ENCODE results near the gene RABGAP1. TPM values are rescaled to one million over a fixed set of nuclear protein-coding genes. Genes with fewer than 3 reads are reported as not detected.

RABGAP1 gene
- total RNA-seq, 1 experiment from 2014 or later, result 95.8 TPM

- intact Hi-C loops (cut with micrococcal nuclease; ENCODE audit: unreplicated experiment), result no loop called here
- POLR2A ChIA-PET (ENCODE audit: unreplicated experiment), result interaction anchor here (0.6 kb wide), 1 partner anchor 1011 kb away, joined by 4 read pairs; no protein-coding TSS in a partner anchor
- no peak overlapping the region for H3K4me2 ChIP-seq
Measured at GRCh38 chr9:123090198-123090896, 149.5 kb downstream of the RABGAP1 start.

GRCh38 chr9:123090956-123091355 lies 150.1 kb downstream of the RABGAP1 start:
- DNase-seq, result no peak
- Histone ChIP-seq H3K4me3 (no peak overlapping the region), H3K9me3 (ENCODE audit: insufficient read depth, low read depth) (no peaks in the 10 kb centered on the region), H3F3A (ENCODE audit: insufficient read depth, low read depth) (no peaks in the 10 kb centered on the region), H3K4me2 (no peak overlapping the region), H3K27me3 (ENCODE audit: insufficient read depth, low read depth) (no peaks in the 10 kb centered on the region), H2AFZ (no peak overlapping the region), H4K20me1 (ENCODE audit: insufficient read depth) (no peaks in the 10 kb centered on the region; the same call in 1 of the 2 replicates), H3K36me3 (ENCODE audit: low read depth) (peaks cover 17% of the 10 kb centered on the region), H3K79me2 (ENCODE audit: low read depth) (no peaks in the 10 kb centered on the region), H3K4me1 (replicated peaks; ENCODE audit: insufficient read depth) (no peaks in the 10 kb centered on the region), H3K9me2 (ENCODE audit: insufficient read depth) (no peaks in the 10 kb centered on the region), H3K27ac (no peak overlapping the region)
- BruUV-seq (replicated peaks), result no TSS peak
- intact Hi-C loops (cut with micrococcal nuclease; ENCODE audit: unreplicated experiment), result no loop called here
- TF ChIP-seq CTCF (conservative IDR thresholded peaks at IDR 0.05), result no peak
- TF ChIP-seq EZH2 (IDR thresholded peaks at IDR 0.05; ENCODE audit: low read depth), result no peak
- ChIA-PET CTCF (no interaction called here), POLR2A (ENCODE audit: unreplicated experiment) (no interaction called here)

More at GRCh38 chr9:123090198-123090896, 149.5 kb downstream of the RABGAP1 start:
- Histone ChIP-seq H3K36me3 (ENCODE audit: low read depth) (peaks cover 12% of the 10 kb centered on the region), H3K9me3 (ENCODE audit: insufficient read depth, low read depth) (no peaks in the 10 kb centered on the region), H3K4me1 (replicated peaks; ENCODE audit: insufficient read depth) (no peaks in the 10 kb centered on the region), H3K27me3 (ENCODE audit: insufficient read depth, low read depth) (no peaks in the 10 kb centered on the region), H3K27ac (no peak overlapping the region), H3K79me2 (ENCODE audit: low read depth) (no peaks in the 10 kb centered on the region), H3K9me2 (ENCODE audit: insufficient read depth) (no peaks in the 10 kb centered on the region), H2AFZ (no peak overlapping the region), H3F3A (ENCODE audit: insufficient read depth, low read depth) (no peaks in the 10 kb centered on the region), H4K20me1 (ENCODE audit: insufficient read depth) (no peaks in the 10 kb centered on the region; the same call in 1 of the 2 replicates), H3K4me3 (no peak overlapping the region)
- CTCF ChIA-PET, result interaction anchor here (0.6 kb wide), 1 partner anchor 9 kb away, joined by 3 read pairs; no protein-coding TSS in a partner anchor
- TF ChIP-seq EZH2 (IDR thresholded peaks at IDR 0.05; ENCODE audit: low read depth), result no peak
- no peak for DNase-seq
- no TSS peak for BruUV-seq (replicated peaks)

- Histone ChIP-seq H3K9me3 (ENCODE audit: insufficient read depth, low read depth) (no peaks in the 10 kb centered on the region), H3K36me3 (ENCODE audit: low read depth) (peaks cover 22% of the 10 kb centered on the region), H3K4me3 (no peak overlapping the region), H2AFZ (no peak overlapping the region), H3K4me2 (no peak overlapping the region), H3F3A (ENCODE audit: insufficient read depth, low read depth) (no peaks in the 10 kb centered on the region), H3K27me3 (ENCODE audit: insufficient read depth, low read depth) (no peaks in the 10 kb centered on the region), H3K79me2 (ENCODE audit: low read depth) (no peaks in the 10 kb centered on the region), H4K20me1 (ENCODE audit: insufficient read depth) (no peaks in the 10 kb centered on the region; the same call in 1 of the 2 replicates), H3K9me2 (ENCODE audit: insufficient read depth) (no peaks in the 10 kb centered on the region), H3K27ac (no peak overlapping the region), H3K4me1 (replicated peaks; ENCODE audit: insufficient read depth) (no peaks in the 10 kb centered on the region)
- intact Hi-C loops (cut with micrococcal nuclease; ENCODE audit: unreplicated experiment), result no loop called here
- POLR2A ChIA-PET (ENCODE audit: unreplicated experiment), result no interaction called here
- CTCF ChIA-PET, result no interaction called here
- peak; percentile 28; the same call in 1 of the 2 replicates for TF ChIP-seq CTCF (conservative IDR thresholded peaks at IDR 0.05)
- TF ChIP-seq EZH2 (IDR thresholded peaks at IDR 0.05; ENCODE audit: low read depth), result no peak
- no TSS peak for BruUV-seq (replicated peaks)
- DNase-seq, result no peak
Measured at GRCh38 chr9:123091459-123091858, 150.6 kb downstream of the RABGAP1 start.
